Fibroblast of skin of abdomen (primary cell): ENCODE results near the gene MIDN.
"Not testable (repeated sequence)": the region's sequence is repeated elsewhere in the genome, so short reads cannot be mapped to it uniquely, and the experiment has no call there.

Experiments used
- DNase-seq: peaks from one replicate; pipeline ENCODE4 v3.0.0-alpha.2; 2013

The MIDN gene

DNA sequence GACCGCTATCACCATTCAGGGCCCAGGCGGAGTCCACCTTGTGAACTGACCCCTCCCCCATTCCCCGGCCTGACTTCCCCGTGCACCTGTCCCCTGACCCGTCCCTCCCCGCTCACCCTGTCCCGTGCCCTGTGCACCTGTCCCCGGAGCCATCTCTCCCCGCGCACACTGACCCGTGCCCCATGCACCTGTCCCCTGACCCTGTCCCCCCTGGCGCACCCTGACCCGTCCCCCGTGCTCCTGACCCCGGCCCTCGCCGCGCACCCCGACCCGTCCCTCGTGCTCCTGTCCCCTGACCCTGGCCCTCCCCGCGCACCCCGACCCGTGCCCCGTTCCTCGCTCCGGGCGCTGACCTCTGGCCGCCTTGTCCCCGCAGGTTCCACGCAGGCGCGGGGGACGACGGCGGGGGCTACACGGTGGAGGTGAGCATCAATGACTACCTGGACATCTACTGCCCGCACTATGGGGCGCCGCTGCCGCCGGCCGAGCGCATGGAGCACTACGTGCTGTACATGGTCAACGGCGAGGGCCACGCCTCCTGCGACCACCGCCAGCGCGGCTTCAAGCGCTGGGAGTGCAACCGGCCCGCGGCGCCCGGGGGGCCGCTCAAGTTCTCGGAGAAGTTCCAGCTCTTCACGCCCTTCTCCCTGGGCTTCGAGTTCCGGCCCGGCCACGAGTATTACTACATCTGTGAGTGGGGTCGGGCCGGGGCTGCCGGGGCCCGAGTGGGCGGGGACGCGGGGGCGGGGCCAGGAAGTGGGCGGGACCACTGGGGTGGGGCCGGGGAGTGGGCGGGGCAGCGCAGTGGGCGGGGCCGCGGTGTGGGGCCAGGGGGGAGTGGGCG lies 47.0 kb downstream of the MIDN start:
- no peak for DNase-seq

DNA sequence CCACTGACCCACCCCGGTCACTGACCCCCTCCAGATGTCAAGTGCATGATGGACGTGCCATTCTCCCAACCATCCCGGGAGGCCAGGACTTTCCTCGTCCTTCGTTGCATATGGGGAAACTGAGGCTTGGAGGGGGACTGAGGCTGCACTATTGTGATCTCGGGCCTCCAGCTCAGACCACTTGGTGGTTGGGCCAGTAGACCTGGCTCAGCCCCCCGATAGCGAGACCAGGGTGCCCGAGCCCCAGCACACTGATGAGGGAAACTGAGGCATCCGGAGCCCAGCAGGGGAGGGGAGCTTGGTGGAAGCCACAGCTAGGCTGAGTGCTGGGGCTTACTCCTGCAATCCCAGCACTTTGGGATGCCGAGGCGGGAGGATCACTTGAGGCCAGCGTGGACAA lies 47.7 kb downstream of the MIDN start:
- DNase-seq: no peak

DNA sequence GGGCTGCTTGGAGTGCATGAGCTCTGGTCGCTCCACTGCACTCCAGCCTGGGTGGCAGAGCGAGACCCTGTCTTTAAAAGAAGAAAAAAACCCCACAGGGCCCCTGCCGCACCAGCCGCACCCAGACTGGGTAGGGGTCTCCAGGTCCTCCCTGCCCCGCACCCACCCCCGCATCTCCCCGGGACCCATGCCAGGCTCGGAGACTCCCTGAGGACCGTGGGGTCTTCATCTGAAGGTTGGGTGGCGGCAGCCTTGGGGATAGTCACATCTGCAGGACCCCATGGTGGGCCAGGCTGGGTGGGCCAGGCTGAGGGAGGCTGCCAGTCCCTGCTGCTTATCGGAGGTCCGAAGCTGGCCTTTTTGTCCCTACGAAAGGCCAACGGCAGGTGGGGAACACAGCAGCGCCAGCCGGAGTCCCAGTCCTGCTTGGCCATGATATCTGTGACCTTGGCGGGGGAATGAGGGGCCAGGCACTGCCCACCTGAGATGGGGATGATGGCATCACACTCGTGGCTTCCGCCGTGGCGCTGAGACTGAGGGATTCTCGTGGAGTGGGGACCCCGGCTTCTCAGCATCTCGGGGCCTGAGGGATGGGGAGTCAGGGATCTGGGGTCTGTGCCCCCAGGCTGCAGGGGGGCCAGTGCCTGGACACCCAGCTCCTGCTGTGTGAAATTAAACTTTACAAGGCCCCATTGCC lies 48.3 kb downstream of the MIDN start:
- no peak for DNase-seq

DNA sequence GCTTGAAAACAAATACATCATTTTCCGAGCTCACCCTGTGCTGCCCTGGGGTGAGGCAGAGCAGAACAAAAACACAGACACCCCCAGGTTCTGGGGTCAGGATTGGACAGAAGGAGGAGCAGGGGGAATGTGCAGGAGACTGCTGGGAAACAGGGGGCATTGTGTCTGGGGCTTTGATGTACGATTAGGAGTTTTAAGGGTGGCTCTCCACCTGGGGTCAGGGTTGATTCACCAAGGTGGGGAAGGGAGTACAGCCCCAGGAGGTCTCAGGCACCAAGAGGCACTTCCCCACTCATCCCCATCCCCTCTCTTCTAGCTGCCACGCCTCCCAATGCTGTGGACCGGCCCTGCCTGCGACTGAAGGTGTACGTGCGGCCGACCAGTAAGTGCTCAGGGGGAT lies 49.9 kb downstream of the MIDN start:
- no peak for DNase-seq

DNA sequence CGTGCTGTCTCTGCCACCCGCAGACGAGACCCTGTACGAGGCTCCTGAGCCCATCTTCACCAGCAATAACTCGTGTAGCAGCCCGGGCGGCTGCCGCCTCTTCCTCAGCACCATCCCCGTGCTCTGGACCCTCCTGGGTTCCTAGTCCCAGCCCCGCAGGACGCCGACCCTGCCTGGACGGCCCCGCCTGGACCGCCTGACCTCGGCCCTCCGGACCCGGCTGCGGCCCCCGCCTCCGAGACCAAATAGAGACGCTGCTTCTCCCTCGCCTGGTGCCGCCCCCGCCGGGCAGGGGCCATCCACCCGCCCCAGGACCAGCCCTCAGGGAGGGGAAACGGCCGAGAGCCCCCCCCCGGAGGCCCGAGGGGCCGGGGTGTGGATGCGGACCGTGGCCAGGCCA lies 51.4 kb downstream of the MIDN start:
- DNase-seq: no peak

DNA sequence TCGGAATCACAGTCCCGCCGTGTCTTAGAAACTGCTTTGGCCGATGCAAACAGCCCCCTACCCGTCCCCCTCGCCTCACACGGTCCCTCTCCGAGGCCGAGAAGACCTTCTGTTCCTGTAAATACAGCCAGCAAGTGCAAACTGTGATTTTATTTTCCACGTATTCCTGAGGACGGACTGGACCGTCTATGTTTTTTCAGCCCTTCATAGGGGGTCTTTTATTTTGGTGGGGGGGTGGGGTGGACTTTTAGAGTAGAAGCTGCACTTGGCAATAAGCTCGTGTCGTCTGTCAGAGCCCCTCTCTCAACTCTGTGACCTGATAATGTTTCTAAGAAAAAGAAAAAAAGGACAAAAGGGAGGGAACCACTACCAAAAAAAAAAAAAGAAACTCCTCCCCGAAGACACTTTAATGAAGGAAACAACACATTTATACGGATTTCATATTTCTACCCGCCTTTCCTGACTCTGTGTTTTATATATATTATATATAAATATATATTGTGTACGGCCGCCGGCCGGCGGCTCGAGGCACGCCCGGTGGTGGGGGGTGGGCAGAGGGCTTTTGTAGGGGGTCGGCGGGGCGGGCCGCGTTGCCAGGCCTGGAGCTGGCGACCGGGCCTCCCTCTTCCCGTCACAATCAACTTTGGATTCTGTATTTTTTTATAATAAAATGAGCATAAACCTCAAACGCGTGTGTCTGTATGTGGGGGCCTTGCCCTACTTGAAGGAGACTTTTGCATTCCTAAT lies 52.5 kb downstream of the MIDN start:
- DNase-seq: no peak

DNA sequence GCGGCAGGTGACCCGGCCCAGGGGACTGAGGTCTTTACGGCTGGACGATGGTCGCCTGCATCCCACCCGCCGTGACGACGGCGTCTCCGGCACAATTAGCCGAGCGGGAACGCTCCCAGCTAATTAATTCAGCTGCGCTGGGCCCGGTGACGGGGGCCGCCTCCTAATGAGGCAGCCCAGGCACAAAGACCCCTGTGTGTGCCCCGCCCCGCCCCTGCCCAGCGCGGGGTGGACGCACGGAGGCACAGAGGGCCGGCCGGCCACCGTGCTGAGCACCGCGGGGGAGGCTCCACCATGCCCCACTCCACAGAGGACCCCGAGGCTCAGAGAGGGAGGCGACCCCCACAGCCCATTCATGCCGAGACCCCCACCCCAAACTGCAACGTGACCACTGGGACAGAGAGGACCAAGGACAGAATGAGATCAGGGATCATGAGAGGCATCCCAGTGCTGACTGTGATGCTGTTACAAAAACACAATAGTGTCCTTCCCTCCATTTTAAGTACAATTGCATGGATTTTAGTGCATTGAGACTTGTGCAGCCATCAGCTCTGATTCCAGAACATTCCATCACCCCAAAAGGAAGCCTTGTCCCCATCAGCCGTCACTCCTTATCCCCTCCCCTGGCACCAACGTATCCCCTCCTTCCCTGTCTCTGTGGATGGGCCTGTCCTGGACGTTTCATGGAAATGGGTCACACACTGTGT lies 54.3 kb downstream of the MIDN start:
- no peak for DNase-seq

DNA sequence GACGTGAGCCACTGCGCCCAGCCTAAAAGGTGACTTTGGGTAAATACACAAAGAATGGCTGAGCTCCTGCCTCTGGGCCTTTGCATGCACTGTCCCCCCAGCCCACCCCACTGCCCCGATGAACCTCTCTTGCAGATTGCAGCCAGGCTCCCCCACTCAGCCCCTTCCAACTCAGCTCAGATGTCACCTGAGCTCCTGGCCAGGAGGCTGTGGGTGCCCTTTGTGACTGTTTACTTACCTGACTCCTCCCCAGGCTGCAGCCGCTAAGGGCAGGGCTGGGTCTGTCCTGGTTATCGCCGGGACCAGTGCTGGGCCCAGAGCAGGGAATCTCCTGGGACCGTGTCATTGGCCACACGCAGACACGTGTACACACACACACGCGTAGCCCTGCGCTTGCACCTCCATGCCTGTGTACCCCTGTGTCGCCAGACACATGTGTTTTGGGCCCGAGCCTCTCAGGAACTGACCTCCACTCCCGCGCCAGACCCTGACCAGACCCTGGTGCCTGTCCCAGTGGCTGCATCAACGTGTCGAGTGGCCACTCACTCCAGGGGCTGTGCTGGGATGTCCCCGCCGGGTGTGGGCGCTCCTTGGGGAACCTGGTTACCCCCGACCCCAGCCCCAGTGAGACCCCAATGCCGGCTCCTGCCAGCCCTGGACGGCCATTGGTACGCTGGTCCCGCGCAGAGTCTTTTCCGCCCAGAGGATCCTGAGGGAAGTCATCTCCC lies 56.0 kb downstream of the MIDN start:
- no peak for DNase-seq

DNA sequence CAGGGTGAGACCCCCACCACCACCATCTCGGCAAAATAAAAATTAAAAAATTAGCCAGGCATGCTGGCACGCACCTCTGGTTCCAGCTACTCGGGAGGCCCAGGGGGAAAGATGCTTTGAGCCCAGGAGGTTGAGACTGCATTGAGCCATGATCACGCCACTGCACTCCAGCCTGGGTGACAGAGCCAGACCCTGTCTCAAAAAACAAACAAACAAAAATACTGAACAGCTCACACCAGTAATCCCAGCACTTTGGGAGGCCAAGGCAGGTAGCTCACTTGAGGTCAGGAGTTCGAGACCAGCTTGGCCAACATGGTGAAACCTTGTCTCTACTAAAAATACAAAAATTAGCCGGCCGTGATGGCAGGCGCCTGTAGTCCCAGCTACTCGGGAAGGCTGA lies 57.0 kb downstream of the MIDN start:
- not testable (repeated sequence) for DNase-seq

DNA sequence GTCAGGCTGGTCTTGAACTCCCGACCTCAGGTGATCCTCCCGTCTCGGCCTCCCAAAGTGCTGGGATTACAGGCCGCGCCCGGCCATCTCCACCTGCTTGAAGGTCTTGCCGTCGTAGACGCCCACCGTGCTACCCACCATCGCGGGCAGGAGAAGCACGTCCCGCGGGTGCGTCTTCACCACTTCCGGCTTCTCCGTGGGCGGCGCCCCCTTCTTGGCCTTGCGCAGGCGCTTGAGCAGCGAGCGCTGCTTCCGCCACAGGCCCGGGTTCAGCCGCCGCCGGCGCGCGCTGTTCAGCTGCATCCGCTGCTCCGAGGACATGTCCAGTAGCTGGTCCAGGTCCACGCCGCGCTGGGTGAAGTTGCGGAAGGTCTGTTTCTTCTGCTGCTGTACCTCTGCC lies 58.9 kb downstream of the MIDN start:
- DNase-seq: no peak

DNA sequence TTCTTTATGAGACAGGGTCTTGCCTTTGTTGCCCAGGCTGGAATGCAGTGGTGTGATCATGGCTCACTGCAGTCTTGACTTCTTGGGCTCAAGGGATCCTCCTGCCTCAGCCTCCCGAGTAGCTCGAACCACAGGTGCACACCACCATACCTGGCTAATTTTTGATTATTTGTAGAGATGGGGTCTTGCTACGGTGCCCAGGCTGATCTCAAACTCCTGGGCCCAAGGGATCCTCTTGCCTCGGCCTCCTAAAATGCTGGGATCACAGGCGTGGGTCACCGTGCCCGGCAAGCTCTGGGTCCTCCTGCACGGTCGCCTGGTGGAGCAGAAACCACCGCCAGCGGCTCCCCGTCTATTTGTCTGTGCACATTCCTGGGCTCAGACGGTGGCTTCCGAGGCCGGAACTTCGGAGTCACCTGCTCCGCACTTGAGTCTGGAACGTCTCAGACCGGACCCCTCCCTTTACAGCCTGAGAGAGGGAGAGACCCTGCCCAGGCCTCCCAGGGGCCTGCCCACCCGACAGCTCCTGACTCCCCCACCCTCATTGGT lies 59.4 kb downstream of the MIDN start:
- no peak for DNase-seq

DNA sequence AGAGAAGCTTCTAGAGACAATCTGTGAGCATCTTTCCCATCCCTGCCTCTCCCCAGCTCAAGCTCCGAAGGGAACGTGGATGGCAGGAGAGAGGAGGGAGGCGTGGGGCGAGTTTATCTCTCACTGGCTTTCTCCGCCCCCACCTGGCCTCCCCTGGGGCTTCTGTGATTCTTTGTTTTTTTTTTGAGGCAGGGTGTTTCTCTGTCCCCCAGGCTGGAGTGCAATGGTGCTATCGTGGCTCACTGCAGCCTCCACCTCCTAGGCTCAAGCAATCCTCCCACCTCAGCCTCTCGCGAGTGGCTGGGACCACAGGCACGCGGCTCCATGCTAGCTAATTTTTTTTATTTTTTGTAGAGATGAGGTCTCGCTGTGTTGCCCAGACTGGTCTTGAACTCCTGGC lies 60.3 kb downstream of the MIDN start:
- no peak for DNase-seq
